Measurements from ENCODE around the gene POU2F3.

The POU2F3 gene

DNA sequence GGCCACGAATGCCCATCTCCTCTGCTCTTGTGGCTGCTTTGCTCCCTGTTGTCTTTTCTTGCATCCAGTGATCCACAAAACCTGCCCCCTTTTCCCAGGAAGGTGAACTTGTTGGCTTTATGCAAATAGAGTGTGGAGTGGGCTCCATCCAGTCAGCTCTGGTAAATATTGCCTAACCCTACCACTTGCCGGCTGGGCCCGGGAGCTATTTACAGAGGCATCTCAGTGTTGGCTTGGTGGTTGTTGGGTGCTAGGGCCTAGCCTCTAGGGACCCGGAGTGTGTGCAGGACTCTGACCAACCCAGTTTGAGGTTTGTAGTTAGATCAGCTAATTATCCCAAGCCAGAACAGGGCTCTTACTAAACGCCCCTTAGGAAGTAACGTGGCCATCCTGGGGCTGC lies 44.3 kb downstream of the POU2F3 start:
- DNase-seq (ENCODE audit: low spot score), result no peak

DNA sequence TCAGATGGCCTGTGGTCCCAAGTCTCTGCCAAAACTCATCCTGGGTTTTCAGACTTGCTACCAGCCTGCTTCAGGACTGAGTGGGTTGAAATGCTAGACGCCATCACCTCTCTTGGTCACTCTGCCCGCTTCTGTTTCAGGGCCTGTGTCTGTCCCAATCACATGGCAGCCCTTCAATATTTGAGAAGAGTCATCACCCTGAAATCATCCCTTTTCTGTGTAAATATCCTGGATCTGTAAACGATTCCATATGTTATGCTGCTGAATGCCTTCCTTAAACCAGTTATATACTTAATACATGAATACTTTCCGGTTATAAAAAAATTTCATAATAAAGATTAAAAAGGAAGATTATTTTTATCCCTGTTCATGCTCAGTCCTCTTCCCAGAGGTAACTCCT lies 45.3 kb downstream of the POU2F3 start:
- no peak for DNase-seq (ENCODE audit: low spot score)

DNA sequence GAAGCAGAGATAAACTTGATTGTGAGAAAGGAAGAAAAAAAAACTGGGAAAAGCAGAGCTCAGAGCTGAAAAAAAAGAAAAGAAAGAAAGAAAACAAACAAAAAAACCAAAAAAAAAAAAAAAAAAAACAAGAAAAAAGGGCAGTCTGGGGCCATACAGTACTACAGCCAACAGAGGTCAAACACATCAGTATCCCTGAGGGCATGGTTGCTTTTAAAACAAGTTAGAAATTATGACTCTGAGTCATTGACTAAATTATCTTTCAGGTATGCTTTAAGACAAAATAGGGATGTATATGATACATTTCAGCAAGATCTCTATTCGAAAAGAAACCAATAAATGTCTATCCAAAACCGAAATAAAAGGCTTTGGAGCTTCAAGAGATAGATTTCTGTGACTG lies 48.1 kb downstream of the POU2F3 start:
- no peak for DNase-seq (ENCODE audit: low spot score)

DNA sequence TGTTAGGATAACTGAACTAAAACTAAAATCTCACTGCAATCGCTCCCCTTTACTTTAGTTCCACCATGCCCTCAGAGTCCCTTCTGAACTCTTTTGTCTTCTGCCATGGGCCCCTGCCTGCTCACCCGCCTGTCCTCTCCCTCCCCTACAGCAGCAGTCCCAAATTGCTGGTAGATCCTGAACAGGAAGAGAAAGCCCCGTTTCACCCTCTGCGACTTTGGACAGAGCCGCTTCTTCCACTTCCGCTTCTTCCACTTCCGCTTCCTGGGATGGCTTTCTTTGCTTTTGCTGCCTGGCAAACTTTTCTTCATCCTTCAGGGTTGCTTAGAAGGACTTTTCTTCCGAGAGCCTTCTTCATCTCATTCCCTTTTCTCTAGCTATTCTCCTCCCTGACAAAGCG lies 49.5 kb downstream of the POU2F3 start:
- no peak for DNase-seq (ENCODE audit: low spot score)

DNA sequence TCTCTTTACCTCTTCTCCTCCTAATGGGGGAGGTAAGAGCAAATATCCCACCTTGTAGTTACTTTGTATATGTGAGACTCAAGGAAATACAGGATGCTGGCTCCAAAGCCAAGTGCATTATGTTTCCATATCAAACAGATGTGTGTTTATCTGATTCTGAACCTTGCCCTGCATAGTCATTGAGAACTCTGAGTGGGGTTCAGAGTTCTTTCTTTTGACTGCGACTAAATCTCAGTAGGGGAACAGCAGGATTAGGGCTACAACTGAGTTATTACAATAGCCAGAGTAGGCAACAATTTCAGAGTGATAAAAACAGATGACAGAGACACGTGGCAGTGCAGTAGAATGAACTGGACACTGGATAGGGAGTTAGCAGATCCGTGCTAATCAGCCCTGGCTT lies 51.0 kb downstream of the POU2F3 start:
- DNase-seq (ENCODE audit: low spot score), result no peak

DNA sequence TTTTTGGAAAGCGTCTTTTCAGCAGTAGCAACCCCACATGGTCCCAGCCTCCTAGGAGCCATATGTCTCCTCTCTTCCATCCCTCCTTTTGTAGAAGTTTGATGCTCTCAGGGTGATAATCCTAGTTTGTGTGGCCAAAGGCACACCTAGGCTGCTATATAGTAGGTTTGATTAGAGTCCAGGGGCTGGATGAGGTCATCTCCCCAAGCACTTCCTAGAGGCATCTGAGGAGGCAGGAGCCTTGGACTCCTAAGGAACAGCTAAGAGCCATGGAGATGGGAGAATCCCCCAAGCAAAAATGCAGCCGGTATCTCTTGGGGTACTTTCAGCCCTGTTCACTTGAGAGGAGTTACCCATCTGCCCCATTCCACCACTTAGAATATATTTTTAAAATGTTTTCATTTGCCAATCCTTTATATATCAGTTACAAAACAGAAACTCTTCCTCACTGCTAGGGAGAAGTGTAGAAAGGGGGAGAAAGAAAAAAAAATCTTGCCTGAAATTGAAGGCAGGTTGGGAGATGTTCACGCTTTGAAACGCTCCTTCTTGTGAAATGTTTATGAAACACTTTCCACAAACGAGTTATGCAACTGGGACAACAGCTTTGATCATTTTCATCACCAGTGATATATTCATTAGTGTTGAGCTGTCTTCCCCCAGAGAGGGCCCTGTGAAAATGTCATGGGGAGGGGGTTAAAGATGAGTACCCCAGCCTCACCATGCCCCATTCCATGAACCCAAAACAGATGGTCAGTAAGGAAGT lies 53.3 kb downstream of the POU2F3 start:
- DNase-seq (ENCODE audit: low spot score), result no peak

DNA sequence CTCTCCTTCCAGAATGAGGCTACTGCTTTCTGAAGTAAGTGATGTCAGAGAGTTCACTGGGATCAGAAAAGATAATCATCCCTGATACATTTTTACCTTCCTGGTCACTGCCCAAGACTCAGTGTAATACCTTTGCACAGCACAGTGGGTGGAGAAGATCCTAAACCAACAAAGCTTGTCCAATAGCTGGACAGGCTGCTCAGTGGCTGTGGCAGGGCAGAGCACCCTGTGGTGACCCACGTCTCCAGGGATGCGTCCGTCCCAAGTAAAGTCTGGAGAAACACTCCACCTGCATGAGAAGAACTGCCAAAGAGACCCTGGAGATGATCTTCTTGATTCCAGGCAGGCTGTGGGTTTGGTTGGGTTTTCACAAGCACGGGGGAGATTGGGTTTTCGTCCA lies 54.2 kb downstream of the POU2F3 start:
- no peak for DNase-seq (ENCODE audit: low spot score)

DNA sequence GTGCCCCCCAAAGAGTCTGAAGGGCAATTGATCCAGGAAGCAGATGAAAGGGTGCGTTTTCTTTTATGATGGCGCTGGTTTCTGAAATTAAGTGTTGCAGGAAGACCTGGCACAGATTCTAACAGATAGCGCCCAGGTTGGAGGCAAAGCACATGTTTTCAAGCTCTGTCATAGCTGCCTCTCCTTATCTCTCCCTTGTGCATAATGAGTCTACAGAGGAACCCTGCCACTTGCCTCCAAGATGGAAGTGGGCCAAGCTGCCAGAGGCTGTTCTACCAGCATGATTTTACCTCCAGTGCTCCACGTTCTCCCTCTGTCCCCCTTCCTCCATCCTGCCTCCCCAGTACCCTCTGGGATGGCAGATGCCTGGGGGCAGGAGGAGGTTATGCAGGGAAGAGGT lies 55.2 kb downstream of the POU2F3 start:
- DNase-seq (ENCODE audit: low spot score), result no peak

DNA sequence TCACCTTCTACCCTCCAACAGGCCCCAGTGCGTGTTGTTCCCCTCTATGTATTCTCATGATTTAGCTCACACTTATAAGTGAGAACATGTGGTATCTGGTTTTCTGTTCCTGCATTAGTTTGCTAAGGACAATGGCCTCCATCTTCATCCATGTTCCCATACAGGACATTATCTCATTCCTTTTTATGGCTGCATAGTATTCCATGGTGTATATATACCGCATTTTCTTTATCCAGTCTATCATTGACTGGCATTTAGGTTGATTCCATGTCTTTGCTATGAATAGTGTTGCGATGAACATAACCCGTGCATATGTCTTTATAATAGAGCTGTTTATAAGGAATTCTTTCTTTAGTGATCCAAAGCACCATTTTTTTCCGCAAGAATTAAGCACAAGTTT lies 56.6 kb downstream of the POU2F3 start:
- DNase-seq (ENCODE audit: low spot score), result no peak

DNA sequence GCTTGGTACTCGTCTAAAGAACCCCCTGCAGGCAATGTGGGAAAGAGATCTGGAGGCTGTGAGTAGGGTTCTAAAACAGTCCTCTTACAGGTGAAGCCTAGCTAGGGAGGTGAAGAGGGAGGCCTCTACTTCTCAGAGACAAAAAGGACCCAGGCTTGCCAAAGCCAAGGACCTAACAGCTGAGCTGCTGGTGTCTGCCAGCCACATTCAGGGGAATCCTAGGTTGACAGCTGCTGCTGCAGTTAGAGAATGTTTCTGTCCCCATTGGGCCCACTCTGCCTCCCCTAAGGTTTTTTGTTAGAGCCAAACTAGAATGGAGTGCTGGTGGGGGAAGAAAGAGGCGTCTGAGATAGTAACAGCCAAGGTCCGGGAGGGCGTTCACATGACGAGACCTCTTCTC lies 58.5 kb downstream of the POU2F3 start:
- no peak for DNase-seq (ENCODE audit: low spot score)

DNA sequence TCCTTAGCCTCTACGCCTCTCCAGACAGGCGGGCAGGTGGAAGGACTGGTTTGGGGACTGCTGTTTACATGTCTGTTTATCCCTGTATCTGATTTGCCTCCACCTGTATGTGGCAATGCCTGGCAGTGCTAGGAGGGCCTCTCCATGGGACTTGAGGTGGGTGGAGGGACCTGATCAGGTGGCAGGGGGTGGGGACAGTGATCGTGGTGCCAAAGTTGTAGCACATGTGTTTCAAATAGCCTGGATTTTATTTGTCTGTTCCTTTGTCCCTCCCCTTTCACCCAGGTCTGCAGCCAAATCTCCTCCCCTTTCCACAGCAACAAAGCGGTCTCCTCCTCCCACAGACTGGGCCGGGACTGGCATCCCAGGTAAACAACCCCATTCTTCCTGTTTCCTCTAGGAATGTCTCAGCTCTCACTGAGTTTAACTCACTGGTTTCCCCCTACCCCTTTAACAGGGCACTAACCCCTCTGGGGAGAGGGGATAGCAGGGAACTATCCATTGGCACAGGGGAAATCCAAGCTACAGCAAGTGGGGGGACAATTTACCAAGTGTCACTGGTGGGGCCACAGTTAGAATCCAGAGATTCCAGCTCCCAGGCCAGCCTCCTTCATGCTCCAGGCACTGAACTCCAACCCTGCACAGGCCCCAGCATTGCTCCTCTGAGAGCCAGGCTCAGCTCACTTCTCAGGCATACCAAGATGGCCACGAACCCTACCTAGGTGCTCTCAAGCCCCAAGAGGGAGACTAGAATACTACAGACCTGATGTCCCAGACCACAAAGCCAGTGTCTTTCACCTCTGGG lies 62.3 kb downstream of the POU2F3 start:
- no peak for DNase-seq (ENCODE audit: low spot score)

DNA sequence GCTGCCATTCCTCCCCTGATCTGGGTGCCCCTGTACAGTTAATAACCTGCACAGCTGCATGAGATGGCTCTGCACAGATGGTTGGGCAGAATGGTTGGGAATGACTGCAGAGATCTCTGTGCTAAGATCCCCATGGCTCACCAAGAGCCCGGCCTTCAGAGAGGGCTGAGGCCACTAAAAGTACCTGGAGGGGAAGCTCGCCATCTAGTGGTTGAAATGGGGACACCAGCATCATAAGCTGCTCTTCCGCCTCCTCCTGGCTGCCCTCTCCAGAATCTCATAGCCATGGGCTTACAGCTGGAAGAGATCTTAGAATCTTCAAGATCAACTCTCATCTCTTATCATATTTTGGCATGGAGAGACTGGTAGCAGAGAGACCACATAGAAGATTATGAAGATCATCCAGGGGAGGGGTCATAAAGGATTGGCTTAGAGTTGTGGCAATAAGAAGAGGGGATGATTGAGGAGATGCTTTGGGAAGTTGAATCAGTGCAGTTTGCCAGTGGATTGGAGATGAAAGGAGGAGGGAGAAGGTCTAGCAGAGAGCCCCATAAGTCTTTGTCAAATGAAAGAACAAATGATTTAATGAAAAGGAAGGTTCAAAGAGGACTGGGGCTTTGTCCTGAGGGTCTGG lies 63.2 kb downstream of the POU2F3 start:
- DNase-seq (ENCODE audit: low spot score), result no peak

DNA sequence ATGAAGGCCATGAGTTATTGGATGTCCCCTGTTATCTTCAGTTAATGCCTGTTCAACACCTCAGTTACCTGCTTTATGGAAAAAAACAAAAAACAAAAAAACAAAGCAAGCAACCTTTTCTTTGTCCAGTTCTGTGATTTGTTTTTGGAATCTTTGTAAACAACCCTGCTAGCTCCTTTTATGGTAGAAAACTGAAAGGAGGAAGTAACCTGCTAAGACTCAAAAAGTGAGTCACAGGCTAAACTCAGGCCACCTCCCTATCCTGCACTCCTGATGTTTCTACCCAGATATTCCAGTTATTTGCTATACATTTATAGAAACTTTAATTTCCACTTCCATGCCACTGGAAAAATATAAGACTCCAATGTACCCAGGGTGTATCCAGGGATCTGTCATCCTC lies 64.6 kb downstream of the POU2F3 start:
- DNase-seq (ENCODE audit: low spot score), result no peak

DNA sequence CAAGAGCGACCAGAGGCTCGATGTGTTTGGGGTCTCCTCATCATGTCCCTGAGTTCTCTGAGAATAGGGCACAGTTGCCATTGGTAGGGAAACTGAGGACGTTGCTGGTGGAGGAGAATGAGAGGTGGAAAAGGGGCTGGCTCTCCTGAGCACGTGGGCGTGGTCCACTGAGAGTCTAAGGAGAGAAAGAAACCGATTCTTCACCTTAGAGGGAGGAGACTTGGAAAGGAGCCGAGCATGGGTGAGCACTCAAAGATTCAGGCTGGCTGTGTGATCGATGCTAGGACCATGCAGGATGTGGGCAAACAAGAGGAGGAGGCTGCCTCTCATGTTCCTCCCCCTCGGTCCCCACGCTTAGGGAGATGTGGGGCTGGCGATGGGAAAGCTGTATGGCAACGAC lies 65.3 kb downstream of the POU2F3 start:
- no peak for DNase-seq (ENCODE audit: low spot score)

DNA sequence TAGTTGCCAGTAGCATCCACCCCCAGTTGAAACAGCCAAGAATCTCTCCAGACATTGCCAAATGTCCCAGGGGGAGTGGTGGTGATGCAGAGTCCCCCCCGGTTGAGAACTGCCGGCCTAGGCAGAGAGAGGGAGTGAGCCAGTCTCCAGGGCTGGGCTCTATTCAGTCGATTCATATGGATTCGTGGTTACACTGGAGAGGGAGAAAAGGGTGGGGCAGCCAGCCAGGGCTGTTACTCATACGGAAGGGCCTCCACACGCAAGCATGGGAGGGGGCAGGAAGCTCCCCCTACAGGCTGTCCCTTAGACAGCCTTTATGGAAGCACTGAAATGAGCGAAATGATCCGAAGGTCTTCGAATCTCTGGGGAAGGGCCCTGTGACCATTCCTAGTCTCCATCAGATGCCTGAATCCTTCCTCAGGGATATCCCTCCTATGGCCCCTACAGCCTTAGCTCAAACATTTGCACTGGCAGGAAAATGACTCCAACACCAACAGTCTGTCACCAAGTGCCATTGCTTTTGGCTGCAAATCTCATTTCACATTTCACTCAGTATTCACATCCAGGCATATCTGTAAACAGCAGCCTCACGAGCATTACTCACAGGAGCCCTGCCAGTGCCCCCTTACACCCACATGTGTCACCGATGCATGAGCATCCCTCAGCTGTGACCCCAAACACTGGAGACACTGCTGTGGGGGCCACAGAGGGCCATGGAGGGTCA lies 66.7 kb downstream of the POU2F3 start:
- peak; percentile 14 for DNase-seq (ENCODE audit: low spot score)

DNA sequence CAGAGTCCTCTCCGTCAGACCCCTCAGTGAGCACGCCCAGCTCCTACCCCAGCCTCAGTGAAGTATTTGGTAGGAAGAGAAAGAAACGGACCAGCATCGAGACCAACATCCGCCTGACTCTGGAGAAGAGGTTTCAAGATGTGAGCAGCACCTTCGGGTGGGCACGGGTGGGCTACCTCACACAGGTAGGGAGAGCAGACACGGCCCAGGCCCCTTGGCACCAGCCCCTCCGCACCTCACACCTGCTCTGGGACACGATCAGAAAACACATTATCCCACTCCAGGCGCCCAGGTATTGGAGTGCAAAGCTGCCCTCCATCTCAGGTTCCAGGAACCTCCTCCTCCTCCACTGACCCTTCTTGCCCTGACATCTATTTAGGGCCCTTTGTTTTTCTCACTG lies 67.5 kb downstream of the POU2F3 start:
- DNase-seq (ENCODE audit: low spot score), result peak; percentile 26

DNA sequence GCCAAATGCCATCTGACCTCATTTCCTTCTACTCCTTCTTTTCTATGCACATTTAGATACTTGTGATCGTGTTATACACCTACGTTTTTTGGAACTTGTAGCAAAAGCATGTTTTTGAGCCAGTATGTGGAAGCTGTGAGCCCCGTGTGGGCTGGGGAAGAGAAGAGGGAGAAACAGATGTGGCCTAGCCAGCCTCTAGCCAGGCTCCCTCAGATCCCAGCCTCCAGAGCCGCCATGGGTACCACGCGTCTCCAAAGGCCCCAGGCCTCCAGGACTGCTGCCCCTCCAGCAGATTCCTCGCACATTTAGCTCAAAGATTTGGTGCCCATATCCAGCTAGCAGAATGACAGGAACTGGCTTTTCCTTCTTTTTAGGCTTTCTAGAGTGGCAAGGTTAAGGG lies 68.1 kb downstream of the POU2F3 start:
- DNase-seq (ENCODE audit: low spot score), result peak; percentile 5

DNA sequence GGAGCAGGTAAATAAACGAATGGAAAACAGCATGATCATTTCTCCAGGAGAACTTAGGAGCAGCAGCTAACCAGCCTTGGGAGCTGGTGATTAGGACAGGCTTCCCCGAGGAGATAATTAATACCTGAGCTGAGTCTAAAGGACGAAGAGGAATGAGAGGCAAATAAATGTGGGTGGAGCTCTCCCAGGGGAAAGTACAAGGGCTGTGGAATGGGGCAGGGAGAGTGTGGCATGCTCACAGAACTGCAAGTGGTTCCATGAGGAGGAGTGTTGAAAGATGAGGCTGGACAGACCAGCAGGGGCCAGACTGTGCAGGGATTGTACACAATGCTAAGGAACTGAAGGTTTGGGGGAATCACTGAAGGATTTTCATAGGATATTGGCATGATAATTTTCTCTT lies 70.9 kb downstream of the POU2F3 start:
- no peak for DNase-seq (ENCODE audit: low spot score)

DNA sequence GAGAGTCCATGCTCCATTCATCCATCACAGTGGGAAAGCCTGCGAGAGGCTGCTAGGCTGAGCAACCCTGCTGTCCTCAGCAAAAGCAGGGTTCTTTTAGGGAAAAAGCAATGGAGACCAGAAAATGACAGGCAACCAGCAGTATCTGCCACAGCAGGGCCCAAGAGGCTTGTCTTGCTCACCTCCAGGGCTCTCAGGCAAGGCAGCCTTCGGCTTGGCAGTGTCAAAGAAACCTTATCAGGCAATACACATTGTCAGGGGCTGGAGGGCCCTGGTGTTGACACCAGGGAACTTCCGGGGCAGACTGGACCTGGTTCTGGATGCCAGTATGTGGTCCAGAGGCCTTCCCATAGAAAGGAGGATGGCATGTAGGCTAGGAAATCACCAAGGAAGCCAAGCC lies 74.9 kb downstream of the POU2F3 start:
- DNase-seq (ENCODE audit: low spot score), result no peak

DNA sequence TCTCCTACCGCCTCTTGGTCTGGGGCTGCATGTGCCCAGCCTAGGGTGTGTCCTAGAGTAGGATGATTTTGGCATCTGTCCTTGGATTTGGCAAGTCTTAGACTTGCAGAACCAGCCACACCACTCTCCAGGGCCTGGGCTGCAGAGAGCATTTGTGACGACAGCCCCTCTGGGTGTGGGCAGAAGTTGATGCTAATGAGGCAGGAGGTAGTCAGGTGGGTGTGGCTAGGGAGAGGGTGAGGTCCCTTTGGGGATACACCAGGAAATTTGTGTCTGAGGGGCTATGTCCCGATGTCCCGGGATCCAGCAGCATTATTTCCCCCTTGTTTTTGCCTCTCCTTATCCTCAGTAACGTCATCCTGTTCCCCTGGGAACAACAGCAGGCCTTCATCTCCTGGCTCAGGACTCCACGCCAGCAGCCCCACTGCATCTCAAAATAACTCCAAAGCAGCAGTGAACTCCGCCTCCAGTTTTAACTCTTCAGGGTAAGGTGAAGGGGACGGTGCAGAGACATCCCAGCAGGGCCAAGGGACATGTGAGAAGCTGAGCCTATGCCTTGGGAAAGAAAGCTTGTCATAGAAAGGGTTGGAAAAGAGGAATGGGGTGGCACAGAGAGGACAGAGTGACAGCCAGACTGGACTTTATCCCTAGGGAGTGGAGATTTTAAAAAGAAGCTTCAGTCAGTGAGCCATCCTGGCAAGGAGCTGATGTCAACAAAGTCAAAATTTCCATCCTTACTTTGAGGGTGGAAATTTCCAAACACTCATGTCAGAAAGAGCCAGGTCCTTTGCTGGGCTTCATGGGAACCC lies 77.1 kb downstream of the POU2F3 start:
- peak; percentile 47 for DNase-seq (ENCODE audit: low spot score)

DNA sequence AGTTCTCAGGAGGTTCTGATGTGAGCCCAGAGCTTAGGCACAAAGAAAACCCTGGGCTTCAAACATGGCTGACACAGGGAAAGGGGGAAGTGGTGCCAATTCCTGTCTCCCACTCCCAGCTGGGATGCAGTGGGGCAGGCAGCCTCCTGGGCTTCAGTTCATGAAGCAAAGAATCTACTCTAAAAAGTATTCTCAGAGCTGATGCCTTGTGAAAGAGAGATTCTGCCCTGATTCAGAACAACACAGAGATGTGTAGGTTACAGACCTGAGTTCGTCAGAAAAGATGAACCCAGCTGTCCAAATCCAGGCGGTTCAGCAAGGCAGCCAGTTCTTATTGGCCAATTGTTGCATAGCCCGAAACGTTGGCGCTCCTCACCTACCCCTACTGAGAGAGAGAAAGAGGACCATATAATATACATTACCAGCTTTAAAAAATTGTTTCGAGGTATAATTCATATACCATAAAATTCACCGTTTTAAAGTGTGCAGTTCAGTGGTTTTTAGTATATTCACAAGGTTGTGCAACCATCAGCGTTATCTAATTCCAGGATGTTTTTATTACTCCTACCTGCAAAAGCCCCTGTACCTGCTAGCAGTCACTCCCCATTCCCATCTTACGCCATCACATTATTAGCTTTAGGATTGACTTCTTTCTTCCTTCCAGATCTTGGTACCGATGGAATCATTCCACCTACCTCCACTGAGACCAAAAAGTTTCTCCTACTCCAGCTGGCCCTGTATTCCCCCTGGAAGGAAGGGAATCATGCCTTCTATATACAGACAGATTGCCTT lies 77.9 kb downstream of the POU2F3 start:
- peak; percentile 31 for DNase-seq (ENCODE audit: low spot score)

All from left forelimb (tissue), 1 donor.